Trophoblast cell (in vitro differentiated cells and primary cell): ENCODE measurements around the gene COL5A3.
A peak's percentile ranks its signal among the peaks of the same experiment; 100 is the strongest.

Experiments
- DNase-seq, 2 donors: peaks; one replicate each; pipeline ENCODE4 v3.0.0-alpha.2; 2016
- H2AFZ ChIP-seq: 2 replicates; pipeline ENCODE4 v1.6.1; 2013; ENCODE audit warnings: low read length, moderate library complexity, mild to moderate bottlenecking; ENCODE audit not compliant: insufficient read depth, poor library complexity
- H2AK5ac ChIP-seq: 2 replicates; pipeline ENCODE4 v1.6.1; 2013; ENCODE audit warnings: mild to moderate bottlenecking, low read length
- H2BK120ac ChIP-seq: 2 replicates; pipeline ENCODE4 v1.6.1; 2013; ENCODE audit warnings: low read length, mild to moderate bottlenecking, moderate library complexity; ENCODE audit not compliant: insufficient read depth, poor library complexity
- H2BK12ac ChIP-seq: 2 replicates; pipeline ENCODE4 v1.6.1; 2013; ENCODE audit warnings: mild to moderate bottlenecking, low read length, moderate library complexity
- H2BK5ac ChIP-seq: 2 replicates; pipeline ENCODE4 v1.6.1; 2013; ENCODE audit warnings: low read length, low read depth, moderate library complexity, mild to moderate bottlenecking; ENCODE audit not compliant: poor library complexity
- H3K14ac ChIP-seq: 2 replicates; pipeline ENCODE4 v1.6.1; 2013; ENCODE audit warnings: mild to moderate bottlenecking, low read length
- H3K18ac ChIP-seq: 2 replicates; pipeline ENCODE4 v1.6.1; 2013; ENCODE audit warnings: mild to moderate bottlenecking, low read length
- H3K23ac ChIP-seq: 2 replicates; pipeline ENCODE4 v1.6.1; 2013; ENCODE audit warnings: low read length
- H3K27ac ChIP-seq: 2 replicates; pipeline ENCODE4 v1.5.1; 2013; ENCODE audit warnings: low read depth, mild to moderate bottlenecking, inconsistent platforms, low read length, moderate library complexity
- H3K27me3 ChIP-seq: 2 replicates; pipeline ENCODE4 v1.6.1; 2013; ENCODE audit warnings: inconsistent platforms, mild to moderate bottlenecking, low read length, moderate library complexity; ENCODE audit not compliant: insufficient read depth
- H3K36me3 ChIP-seq, 2 experiments: 1 replicate in 1 of 2; 2 replicates in 1 of 2; pipeline ENCODE4 v1.6.1; 2013; ENCODE audit warnings: low read length in 2 of 2, mild to moderate bottlenecking in 2 of 2, moderate library complexity in 1 of 2; ENCODE audit not compliant: insufficient read depth in 2 of 2, control insufficient read depth in 1 of 2
- H3K4ac ChIP-seq: 2 replicates; pipeline ENCODE4 v1.6.1; 2013; ENCODE audit warnings: low read depth, mild to moderate bottlenecking, low read length, moderate library complexity
- H3K4me1 ChIP-seq, 2 experiments: 1 replicate in 1 of 2; 2 replicates in 1 of 2; pipeline ENCODE4 v1.6.1; 2013; ENCODE audit warnings: low read length in 2 of 2, mild to moderate bottlenecking in 2 of 2, moderate library complexity in 1 of 2; ENCODE audit not compliant: insufficient read depth in 2 of 2, control insufficient read depth in 1 of 2
- H3K4me2 ChIP-seq: 2 replicates; pipeline ENCODE4 v1.6.1; 2013; ENCODE audit warnings: inconsistent platforms, mild to moderate bottlenecking, low read length, moderate library complexity
- H3K4me3 ChIP-seq: 2 replicates; pipeline ENCODE4 v1.5.1; 2013; ENCODE audit warnings: mild to moderate bottlenecking, low read depth, low read length, inconsistent platforms
- H3K79me1 ChIP-seq: one replicate; pipeline ENCODE4 v1.6.1; 2013; ENCODE audit warnings: low read length
- H3K79me2 ChIP-seq: 2 replicates; pipeline ENCODE4 v1.6.1; 2013; ENCODE audit warnings: low read length, mild to moderate bottlenecking; ENCODE audit not compliant: control insufficient read depth, insufficient read depth, poor library complexity
- H3K9ac ChIP-seq: 2 replicates; pipeline ENCODE4 v1.6.1; 2013; ENCODE audit warnings: mild to moderate bottlenecking, low read length
- H3K9me3 ChIP-seq: 2 replicates; pipeline ENCODE4 v1.6.1; 2013; ENCODE audit warnings: low read depth, mild to moderate bottlenecking, control low read depth, inconsistent platforms, low read length; ENCODE audit not compliant: insufficient read depth
- H4K12ac ChIP-seq: 2 replicates; pipeline ENCODE4 v1.6.1; 2013; ENCODE audit warnings: low read depth, mild to moderate bottlenecking, low read length, moderate library complexity
- H4K8ac ChIP-seq: 2 replicates; pipeline ENCODE4 v1.6.1; 2013; ENCODE audit warnings: low read depth, mild to moderate bottlenecking, low read length, moderate library complexity
- H4K91ac ChIP-seq: one replicate; pipeline ENCODE4 v1.6.1; 2013; ENCODE audit warnings: low read depth, mild to moderate bottlenecking, low read length, moderate library complexity
- WGBS: extraction: QIAGEN DNeasy Blood & Tissue Kit; methylation state at CpG from one replicate; pipeline ENCODE4 v1.1.7; 2013; ENCODE audit warnings: missing lambda C conversion rate; ENCODE audit not compliant: insufficient read length, insufficient coverage; ENCODE audit errors: extremely low coverage; 5-methylcytosine and 5-hydroxymethylcytosine counted together

COL5A3 gene

DNA sequence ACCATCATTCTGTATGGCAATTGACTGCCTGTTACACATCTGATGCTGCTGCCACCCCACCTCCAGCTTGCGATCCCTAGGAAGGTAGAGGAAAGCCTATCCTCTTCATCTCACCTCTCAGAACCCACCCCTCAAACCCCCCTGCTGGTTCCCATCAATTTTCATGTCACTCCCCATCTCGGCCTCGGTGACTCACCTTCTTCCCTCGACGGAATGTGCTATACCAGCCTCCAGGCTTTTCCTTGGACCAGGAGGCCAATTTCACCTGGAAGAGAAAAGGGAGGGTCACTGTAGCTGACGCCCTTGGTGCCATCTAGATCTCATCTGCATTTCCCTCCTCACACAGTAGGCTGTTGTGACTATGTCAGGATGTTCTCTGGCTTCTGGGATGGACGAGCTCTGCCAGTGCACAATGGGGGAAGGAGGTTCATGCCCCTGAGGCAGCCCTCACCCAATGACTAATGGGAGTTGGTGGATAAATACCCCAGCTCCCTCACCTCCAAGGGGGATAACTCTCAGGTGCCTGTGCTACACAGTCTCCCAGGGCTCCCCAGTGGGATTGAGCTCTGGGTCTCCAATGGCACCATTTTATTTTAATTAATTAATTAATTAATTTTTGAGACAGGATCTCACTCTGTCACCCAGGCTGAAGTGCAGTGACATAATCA lies 47.5 kb downstream of the COL5A3 start:
- no peak overlapping the region for H3K4ac ChIP-seq
- no peak overlapping the region for H3K18ac ChIP-seq
- no peak overlapping the region for H2BK120ac ChIP-seq
- H3K4me2 ChIP-seq: no peak overlapping the region
- peak overlapping the region; percentile 84 for H3K23ac ChIP-seq
- no peaks in the 10 kb centered on the region for H3K79me1 ChIP-seq
- H2AK5ac ChIP-seq: no peak overlapping the region
- H3K4me1 ChIP-seq: no peaks in the 10 kb centered on the region
- no peak overlapping the region for H4K8ac ChIP-seq
- no peak for DNase-seq
- no peaks in the 10 kb centered on the region for H3K36me3 ChIP-seq
- H3K27ac ChIP-seq: no peak overlapping the region
- H3K79me2 ChIP-seq: no peaks in the 10 kb centered on the region
- peaks cover 3% of the 10 kb centered on the region for H3K9me3 ChIP-seq
- H2BK12ac ChIP-seq: no peak overlapping the region
- no peak overlapping the region for H4K91ac ChIP-seq
- no peak overlapping the region for H4K12ac ChIP-seq
- WGBS: no CpG with 5 or more reads among the region's 7 CpGs
- no peak overlapping the region for H3K14ac ChIP-seq
- peaks cover 12% of the 10 kb centered on the region for H3K27me3 ChIP-seq
- no peak overlapping the region for H3K9ac ChIP-seq
- H2BK5ac ChIP-seq: no peak overlapping the region
- H3K4me3 ChIP-seq: no peak overlapping the region
- H2AFZ ChIP-seq: no peak overlapping the region

DNA sequence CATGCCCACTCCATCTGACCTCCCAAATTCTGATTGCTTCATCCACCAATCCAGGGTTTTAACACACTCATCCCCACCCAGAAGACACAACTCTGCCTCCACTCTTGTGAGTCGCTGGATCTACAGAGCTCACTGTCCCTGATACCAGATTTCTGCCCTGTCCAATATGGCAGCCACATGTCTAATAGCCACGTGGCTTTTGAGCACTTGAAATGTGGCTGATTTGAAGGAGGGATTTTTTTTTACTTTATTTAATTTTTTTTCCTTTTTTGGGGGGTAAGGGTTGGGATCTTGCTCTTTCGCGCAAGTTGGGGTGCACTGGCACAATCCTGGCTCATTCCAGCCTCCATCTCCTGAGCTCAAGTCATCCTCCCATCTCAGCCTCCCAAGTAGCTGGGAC lies 49.2 kb downstream of the COL5A3 start:
- Histone ChIP-seq H3K79me2 (no peaks in the 10 kb centered on the region), H2BK12ac (no peak overlapping the region), H3K9me3 (peaks cover 2% of the 10 kb centered on the region), H3K79me1 (no peaks in the 10 kb centered on the region), H3K36me3 (no peaks in the 10 kb centered on the region), H4K91ac (no peak overlapping the region), H3K27ac (no peak overlapping the region), H3K4me2 (no peak overlapping the region), H3K14ac (no peak overlapping the region), H2AK5ac (no peak overlapping the region), H2BK5ac (no peak overlapping the region), H3K4me1 (no peaks in the 10 kb centered on the region), H2BK120ac (no peak overlapping the region), H4K8ac (no peak overlapping the region), H3K27me3 (peaks cover 5% of the 10 kb centered on the region), H3K9ac (no peak overlapping the region), H3K4ac (no peak overlapping the region), H3K4me3 (no peak overlapping the region), H3K23ac (no peak overlapping the region), H4K12ac (no peak overlapping the region), H3K18ac (no peak overlapping the region), H2AFZ (no peak overlapping the region)
- no CpG with 5 or more reads among the region's 4 CpGs for WGBS
- no peak for DNase-seq

DNA sequence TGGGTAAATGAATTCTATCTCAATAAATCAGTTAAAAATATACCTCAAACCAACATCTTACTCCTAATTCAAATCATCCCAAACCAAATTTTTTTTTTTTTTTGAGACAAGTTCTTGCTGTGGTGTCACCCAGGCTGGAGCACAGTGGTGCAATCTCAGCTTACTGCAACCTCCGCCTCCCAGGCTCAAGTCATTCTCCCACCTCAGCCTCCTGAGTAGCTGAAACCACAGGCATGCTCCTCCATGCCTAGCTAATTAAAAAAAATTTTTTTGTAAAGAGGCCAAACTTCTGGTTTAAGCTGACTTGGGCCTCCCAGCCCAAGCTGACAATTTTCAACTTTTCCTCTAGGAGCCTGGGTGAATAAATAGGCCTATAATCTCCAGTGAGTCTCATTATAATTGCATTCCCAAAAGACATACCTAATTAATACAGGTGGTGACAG lies 51.9 kb downstream of the COL5A3 start:
- H3K9me3 ChIP-seq: peaks cover 2% of the 10 kb centered on the region
- H3K27ac ChIP-seq: no peak overlapping the region
- WGBS: no CpG with 5 or more reads among the region's 1 CpG
- H2BK120ac ChIP-seq: no peak overlapping the region
- H3K4me3 ChIP-seq: no peak overlapping the region
- H4K91ac ChIP-seq: no peak overlapping the region
- H3K79me2 ChIP-seq: no peaks in the 10 kb centered on the region
- no peaks in the 10 kb centered on the region for H3K4me1 ChIP-seq
- no peak overlapping the region for H3K9ac ChIP-seq
- H3K27me3 ChIP-seq: no peaks in the 10 kb centered on the region
- no peak overlapping the region for H4K8ac ChIP-seq
- no peak overlapping the region for H2AK5ac ChIP-seq
- no peaks in the 10 kb centered on the region for H3K36me3 ChIP-seq
- H3K4me2 ChIP-seq: no peak overlapping the region
- H3K23ac ChIP-seq: no peak overlapping the region
- H3K79me1 ChIP-seq: no peaks in the 10 kb centered on the region
- H2AFZ ChIP-seq: no peak overlapping the region
- H3K4ac ChIP-seq: no peak overlapping the region
- no peak overlapping the region for H3K14ac ChIP-seq
- DNase-seq: no peak
- H4K12ac ChIP-seq: no peak overlapping the region
- no peak overlapping the region for H2BK12ac ChIP-seq
- no peak overlapping the region for H2BK5ac ChIP-seq
- no peak overlapping the region for H3K18ac ChIP-seq

DNA sequence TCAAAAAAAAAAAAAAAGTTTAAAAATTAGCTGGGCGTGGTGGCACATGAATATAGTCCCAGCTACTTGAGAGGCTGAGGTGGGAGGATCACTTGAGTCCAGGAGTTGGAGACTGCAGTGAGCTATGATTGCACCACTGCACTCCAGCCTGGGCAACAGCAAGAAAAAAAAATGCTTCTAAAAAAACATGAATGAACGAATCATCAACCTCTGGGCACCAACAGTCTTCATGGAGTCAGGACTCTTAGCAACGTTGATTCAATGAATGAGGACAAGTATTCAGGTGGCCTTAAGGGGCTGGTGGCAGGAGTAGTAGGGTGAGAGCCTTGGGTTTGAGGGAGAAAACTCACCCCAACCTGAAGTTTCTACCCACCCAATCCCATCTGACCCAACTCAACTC lies 53.3 kb downstream of the COL5A3 start:
- Histone ChIP-seq H3K4me3 (no peak overlapping the region), H3K14ac (no peak overlapping the region), H2BK120ac (no peak overlapping the region), H2AK5ac (no peak overlapping the region), H3K9ac (no peak overlapping the region), H4K12ac (no peak overlapping the region), H2BK5ac (no peak overlapping the region), H2BK12ac (no peak overlapping the region), H3K4ac (no peak overlapping the region), H3K9me3 (peaks cover 2% of the 10 kb centered on the region), H3K23ac (no peak overlapping the region), H3K36me3 (no peaks in the 10 kb centered on the region), H3K27me3 (no peaks in the 10 kb centered on the region), H4K8ac (no peak overlapping the region), H3K79me1 (no peaks in the 10 kb centered on the region), H2AFZ (no peak overlapping the region), H4K91ac (no peak overlapping the region), H3K4me2 (no peak overlapping the region), H3K18ac (no peak overlapping the region), H3K27ac (no peak overlapping the region), H3K4me1 (no peaks in the 10 kb centered on the region), H3K79me2 (no peaks in the 10 kb centered on the region)
- no CpG with 5 or more reads among the region's 3 CpGs for WGBS
- DNase-seq: no peak
